K562 (cell line): ENCODE measurements around the gene BNC2.

Experiments used
- GABPA ChIP-seq: fragments of 200-800 bp; sonication (Bioruptor generic); conservative IDR thresholded peaks from 2 replicates; pipeline ENCODE4 v1.6.1; 2016; ENCODE audit warnings: low read depth, missing genetic modification characterization, missing compliant biosample characterization
- IRF2 ChIP-seq: sonication (generic); formaldehyde crosslinking; IDR thresholded peaks from 2 replicates; pipeline ENCODE4 v1.8.1; 2022; ENCODE audit warnings: mild to moderate bottlenecking, missing genetic modification reagents
- NFRKB ChIP-seq: fragments of 450-650 bp; IDR thresholded peaks from 2 replicates; pipeline ENCODE4 v1.6.1; 2016; ENCODE audit warnings: low read depth
- SMC3 ChIP-seq: conservative IDR thresholded peaks from 2 replicates; pipeline ENCODE4 v1.6.1; 2011; ENCODE audit warnings: low read depth, low read length, improper control_type of control experiment; ENCODE audit not compliant: insufficient read depth
- ZBTB33 ChIP-seq: sonication (generic); formaldehyde crosslinking; IDR thresholded peaks from 2 replicates; pipeline ENCODE4 v1.8.1; 2023; ENCODE audit warnings: mild to moderate bottlenecking, missing genetic modification reagents
- TF ChIP-seq, protein P1 (sequence below): fragments of 200-600 bp; sonication (generic); IDR thresholded peaks from one replicate; pipeline ENCODE4 v1.6.1; 2012; ENCODE audit warnings: mild to moderate bottlenecking, low read depth, low read length, inconsistent platforms

DNA sequence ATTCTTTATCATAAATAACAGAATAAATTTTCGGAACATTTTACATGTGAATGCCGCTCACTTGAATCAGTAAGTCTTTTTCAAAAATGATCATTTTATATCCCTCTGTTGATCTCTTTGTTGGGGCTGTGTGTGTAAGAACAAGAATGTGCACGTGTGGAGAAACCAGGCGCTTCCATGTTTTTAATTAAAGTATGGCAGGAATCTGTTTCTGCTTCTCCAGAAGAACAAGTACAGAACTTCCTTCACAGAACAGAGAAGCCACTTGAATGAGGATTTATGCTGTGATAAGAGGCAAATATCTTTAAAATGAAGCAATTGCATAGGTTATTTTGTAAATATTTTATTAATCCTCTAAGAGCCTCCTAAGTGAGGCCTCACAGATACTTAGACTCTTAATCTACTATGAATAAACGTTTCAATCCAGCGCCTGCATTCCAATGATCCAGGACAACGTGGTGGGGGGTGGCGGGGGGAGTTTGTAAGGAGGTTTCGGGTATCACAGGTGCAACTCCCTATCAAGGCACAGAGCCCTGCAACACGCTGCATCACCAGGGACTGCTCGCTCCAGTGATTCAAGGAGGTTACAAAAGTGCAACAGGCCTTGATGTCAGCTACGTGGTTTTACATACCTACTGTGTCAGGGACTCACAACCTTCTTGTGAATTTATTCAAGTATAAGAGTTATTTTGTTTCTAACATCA, 409.2 kb downstream of the BNC2 start:
- no peak for TF ChIP-seq SMC3
- no peak for TF ChIP-seq NFRKB
- no peak for TF ChIP-seq IRF2
- TF ChIP-seq GABPA (tag) = no peak
- TF ChIP-seq ZBTB33 = no peak
- TF ChIP-seq, protein P1, sequence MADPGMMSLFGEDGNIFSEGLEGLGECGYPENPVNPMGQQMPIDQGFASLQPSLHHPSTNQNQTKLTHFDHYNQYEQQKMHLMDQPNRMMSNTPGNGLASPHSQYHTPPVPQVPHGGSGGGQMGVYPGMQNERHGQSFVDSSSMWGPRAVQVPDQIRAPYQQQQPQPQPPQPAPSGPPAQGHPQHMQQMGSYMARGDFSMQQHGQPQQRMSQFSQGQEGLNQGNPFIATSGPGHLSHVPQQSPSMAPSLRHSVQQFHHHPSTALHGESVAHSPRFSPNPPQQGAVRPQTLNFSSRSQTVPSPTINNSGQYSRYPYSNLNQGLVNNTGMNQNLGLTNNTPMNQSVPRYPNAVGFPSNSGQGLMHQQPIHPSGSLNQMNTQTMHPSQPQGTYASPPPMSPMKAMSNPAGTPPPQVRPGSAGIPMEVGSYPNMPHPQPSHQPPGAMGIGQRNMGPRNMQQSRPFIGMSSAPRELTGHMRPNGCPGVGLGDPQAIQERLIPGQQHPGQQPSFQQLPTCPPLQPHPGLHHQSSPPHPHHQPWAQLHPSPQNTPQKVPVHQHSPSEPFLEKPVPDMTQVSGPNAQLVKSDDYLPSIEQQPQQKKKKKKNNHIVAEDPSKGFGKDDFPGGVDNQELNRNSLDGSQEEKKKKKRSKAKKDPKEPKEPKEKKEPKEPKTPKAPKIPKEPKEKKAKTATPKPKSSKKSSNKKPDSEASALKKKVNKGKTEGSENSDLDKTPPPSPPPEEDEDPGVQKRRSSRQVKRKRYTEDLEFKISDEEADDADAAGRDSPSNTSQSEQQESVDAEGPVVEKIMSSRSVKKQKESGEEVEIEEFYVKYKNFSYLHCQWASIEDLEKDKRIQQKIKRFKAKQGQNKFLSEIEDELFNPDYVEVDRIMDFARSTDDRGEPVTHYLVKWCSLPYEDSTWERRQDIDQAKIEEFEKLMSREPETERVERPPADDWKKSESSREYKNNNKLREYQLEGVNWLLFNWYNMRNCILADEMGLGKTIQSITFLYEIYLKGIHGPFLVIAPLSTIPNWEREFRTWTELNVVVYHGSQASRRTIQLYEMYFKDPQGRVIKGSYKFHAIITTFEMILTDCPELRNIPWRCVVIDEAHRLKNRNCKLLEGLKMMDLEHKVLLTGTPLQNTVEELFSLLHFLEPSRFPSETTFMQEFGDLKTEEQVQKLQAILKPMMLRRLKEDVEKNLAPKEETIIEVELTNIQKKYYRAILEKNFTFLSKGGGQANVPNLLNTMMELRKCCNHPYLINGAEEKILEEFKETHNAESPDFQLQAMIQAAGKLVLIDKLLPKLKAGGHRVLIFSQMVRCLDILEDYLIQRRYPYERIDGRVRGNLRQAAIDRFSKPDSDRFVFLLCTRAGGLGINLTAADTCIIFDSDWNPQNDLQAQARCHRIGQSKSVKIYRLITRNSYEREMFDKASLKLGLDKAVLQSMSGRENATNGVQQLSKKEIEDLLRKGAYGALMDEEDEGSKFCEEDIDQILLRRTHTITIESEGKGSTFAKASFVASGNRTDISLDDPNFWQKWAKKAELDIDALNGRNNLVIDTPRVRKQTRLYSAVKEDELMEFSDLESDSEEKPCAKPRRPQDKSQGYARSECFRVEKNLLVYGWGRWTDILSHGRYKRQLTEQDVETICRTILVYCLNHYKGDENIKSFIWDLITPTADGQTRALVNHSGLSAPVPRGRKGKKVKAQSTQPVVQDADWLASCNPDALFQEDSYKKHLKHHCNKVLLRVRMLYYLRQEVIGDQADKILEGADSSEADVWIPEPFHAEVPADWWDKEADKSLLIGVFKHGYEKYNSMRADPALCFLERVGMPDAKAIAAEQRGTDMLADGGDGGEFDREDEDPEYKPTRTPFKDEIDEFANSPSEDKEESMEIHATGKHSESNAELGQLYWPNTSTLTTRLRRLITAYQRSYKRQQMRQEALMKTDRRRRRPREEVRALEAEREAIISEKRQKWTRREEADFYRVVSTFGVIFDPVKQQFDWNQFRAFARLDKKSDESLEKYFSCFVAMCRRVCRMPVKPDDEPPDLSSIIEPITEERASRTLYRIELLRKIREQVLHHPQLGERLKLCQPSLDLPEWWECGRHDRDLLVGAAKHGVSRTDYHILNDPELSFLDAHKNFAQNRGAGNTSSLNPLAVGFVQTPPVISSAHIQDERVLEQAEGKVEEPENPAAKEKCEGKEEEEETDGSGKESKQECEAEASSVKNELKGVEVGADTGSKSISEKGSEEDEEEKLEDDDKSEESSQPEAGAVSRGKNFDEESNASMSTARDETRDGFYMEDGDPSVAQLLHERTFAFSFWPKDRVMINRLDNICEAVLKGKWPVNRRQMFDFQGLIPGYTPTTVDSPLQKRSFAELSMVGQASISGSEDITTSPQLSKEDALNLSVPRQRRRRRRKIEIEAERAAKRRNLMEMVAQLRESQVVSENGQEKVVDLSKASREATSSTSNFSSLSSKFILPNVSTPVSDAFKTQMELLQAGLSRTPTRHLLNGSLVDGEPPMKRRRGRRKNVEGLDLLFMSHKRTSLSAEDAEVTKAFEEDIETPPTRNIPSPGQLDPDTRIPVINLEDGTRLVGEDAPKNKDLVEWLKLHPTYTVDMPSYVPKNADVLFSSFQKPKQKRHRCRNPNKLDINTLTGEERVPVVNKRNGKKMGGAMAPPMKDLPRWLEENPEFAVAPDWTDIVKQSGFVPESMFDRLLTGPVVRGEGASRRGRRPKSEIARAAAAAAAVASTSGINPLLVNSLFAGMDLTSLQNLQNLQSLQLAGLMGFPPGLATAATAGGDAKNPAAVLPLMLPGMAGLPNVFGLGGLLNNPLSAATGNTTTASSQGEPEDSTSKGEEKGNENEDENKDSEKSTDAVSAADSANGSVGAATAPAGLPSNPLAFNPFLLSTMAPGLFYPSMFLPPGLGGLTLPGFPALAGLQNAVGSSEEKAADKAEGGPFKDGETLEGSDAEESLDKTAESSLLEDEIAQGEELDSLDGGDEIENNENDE = no peak
